ENCODE results near the gene CHPF2. TPM values are rescaled to one million over a fixed set of nuclear protein-coding genes. Genes with fewer than 3 reads are reported as not detected.

CHPF2 gene
- total and polyA plus RNA-seq, 2 of the 13 experiments (the other 11 are each of a cell fraction or from before 2014, with no cell fraction given): 15.4 to 21.5 TPM

- H3K4me2 ChIP-seq (ENCODE audit: low read depth, low read length): no peak overlapping the region
- H2AFZ ChIP-seq (ENCODE audit: low read length): no peak overlapping the region
- H3K9me3 ChIP-seq (ENCODE audit: low read length): no peaks in the 10 kb centered on the region
- H3K27me3 ChIP-seq (ENCODE audit: control insufficient read depth in 1 of 2, insufficient read depth in 2 of 2, low read length in 2 of 2): peaks cover 13 to 72% of the 10 kb centered on the region in 2 experiments; a peak in 4 of 5 replicates
- no peak overlapping the region for H3K27ac ChIP-seq (ENCODE audit: extremely low read length, insufficient read depth, low read length)
- intact Hi-C loops (cut with micrococcal nuclease; ENCODE audit: unreplicated experiment) (no loop called here), in situ Hi-C loops (cut with HindIII; ENCODE audit: extremely low pct_ligation_motif_present, low pct_unique_long_range_greater_than_20kb) (loop anchor here (10.0 kb wide), 1 partner anchor 111 kb away; no protein-coding TSS in a partner anchor)
- DNase-seq (ENCODE audit: low spot score): no peak
- no peaks in the 10 kb centered on the region for H3K36me3 ChIP-seq (replicated peaks in 1 of 2; ENCODE audit: control insufficient read depth in 1 of 2, insufficient read depth in 2 of 2, low read length in 2 of 2)
- ChIA-PET POLR2A (no interaction called here), CTCF (ENCODE audit: low intra/inter-chr PET ratio, low total read pairs) (no interaction called here)
- H3K4me3 ChIP-seq (replicated peaks in 1 of 3; ENCODE audit: insufficient read depth in 1 of 3, low read depth in 2 of 3, low read length in 3 of 3): no peak overlapping the region
- BruUV-seq (replicated peaks): no TSS peak
- no peaks in the 10 kb centered on the region for H3K4me1 ChIP-seq (ENCODE audit: insufficient read depth, low read length)
- H3K79me2 ChIP-seq (ENCODE audit: insufficient read depth, low read length): no peaks in the 10 kb centered on the region
- 36% methylated on average over 13 of the region's 14 CpGs for WGBS (ENCODE audit: low lambda C conversion rate)
- no peak for ATAC-seq
- no peak overlapping the region for H3K9ac ChIP-seq (ENCODE audit: insufficient read depth, low read depth, low read length)
- no peak for FAIRE-seq
- TF ChIP-seq FOXA1 (IDR thresholded peaks at IDR 0.05) (no peak), FOXA1 (CRISPR knock-in tag; IDR thresholded peaks at IDR 0.05) (no peak), ATF1 (CRISPR knock-in tag; IDR thresholded peaks at IDR 0.05) (no peak), ZNF775 (CRISPR knock-in tag; IDR thresholded peaks at IDR 0.05; ENCODE audit: borderline replicate concordance) (no peak)
- no peaks in the 10 kb centered on the region for H4K20me1 ChIP-seq (ENCODE audit: insufficient read depth, low read length)
These were observed 38.9 kb upstream of the CHPF2 start for GRCh38 chr7:151193203-151193978.

DNA sequence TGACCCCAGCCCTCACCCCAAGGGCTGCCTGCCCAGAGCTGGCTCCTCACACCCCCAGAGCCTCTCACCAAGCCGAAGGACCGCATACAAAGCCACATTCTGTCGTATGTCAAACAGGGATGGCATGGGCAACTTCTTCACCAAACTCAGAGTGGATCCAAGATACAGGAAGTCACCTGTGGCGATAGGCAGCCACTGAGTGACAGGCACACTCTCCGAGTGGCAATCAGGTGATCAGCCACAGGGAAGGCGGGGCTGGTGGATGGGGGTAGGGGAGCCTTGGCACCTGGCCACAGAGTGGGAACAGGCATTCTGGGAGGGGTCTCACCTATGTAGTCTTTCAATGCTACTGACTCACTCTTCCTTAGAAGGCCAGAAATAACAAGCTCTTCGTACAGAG is 38.1 kb upstream of the CHPF2 start:
- Histone ChIP-seq H2AFZ (ENCODE audit: low read length) (no peak overlapping the region), H3K36me3 (replicated peaks in 1 of 2; ENCODE audit: control insufficient read depth in 1 of 2, insufficient read depth in 2 of 2, low read length in 2 of 2) (no peaks in the 10 kb centered on the region), H3K27me3 (ENCODE audit: control insufficient read depth in 1 of 2, insufficient read depth in 2 of 2, low read length in 2 of 2) (peaks cover 13 to 80% of the 10 kb centered on the region in 2 experiments; a peak in 4 of 5 replicates), H3K4me2 (ENCODE audit: low read depth, low read length) (no peak overlapping the region), H3K4me1 (ENCODE audit: insufficient read depth, low read length) (no peaks in the 10 kb centered on the region), H3K9ac (ENCODE audit: insufficient read depth, low read depth, low read length) (no peak overlapping the region), H3K4me3 (replicated peaks in 1 of 3; ENCODE audit: insufficient read depth in 1 of 3, low read depth in 2 of 3, low read length in 3 of 3) (no peak overlapping the region), H3K79me2 (ENCODE audit: insufficient read depth, low read length) (no peaks in the 10 kb centered on the region), H3K27ac (ENCODE audit: extremely low read length, insufficient read depth, low read length) (no peak overlapping the region), H4K20me1 (ENCODE audit: insufficient read depth, low read length) (no peaks in the 10 kb centered on the region), H3K9me3 (ENCODE audit: low read length) (no peaks in the 10 kb centered on the region)
- POLR2A ChIA-PET: no interaction called here
- DNase-seq (ENCODE audit: low spot score) (no peak), FAIRE-seq (no peak), ATAC-seq (no peak)
- no TSS peak for BruUV-seq (replicated peaks)
- TF ChIP-seq MXI1 (IDR thresholded peaks at IDR 0.05; ENCODE audit: borderline replicate concordance, low read depth, low read length): no peak
- TF ChIP-seq ZNF652 (CRISPR knock-in tag; IDR thresholded peaks at IDR 0.05; ENCODE audit: borderline replicate concordance, low read depth): no peak
- TF ChIP-seq ZBTB7B (CRISPR knock-in tag; IDR thresholded peaks at IDR 0.05): no peak
- TF ChIP-seq GATAD1 (CRISPR knock-in tag; IDR thresholded peaks at IDR 0.05): no peak
- no peak for TF ChIP-seq ZMYM4 (CRISPR knock-in tag; IDR thresholded peaks at IDR 0.05)
- TF ChIP-seq ZBTB1 (CRISPR knock-in tag; IDR thresholded peaks at IDR 0.05; ENCODE audit: borderline replicate concordance): no peak
- TF ChIP-seq HNRNPLL (IDR thresholded peaks at IDR 0.05; ENCODE audit: low read depth, low read length, poor library complexity, severe bottlenecking): no peak
- intact Hi-C loops (cut with micrococcal nuclease; ENCODE audit: unreplicated experiment) (no loop called here), in situ Hi-C loops (cut with HindIII; ENCODE audit: extremely low pct_ligation_motif_present, low pct_unique_long_range_greater_than_20kb) (loop anchor here (10.0 kb wide), 1 partner anchor 111 kb away; no protein-coding TSS in a partner anchor)
- CTCF ChIA-PET (ENCODE audit: low intra/inter-chr PET ratio, low total read pairs): no interaction called here
- 0% methylated on average over 1 of the region's 7 CpGs for WGBS (ENCODE audit: low lambda C conversion rate)

Data from HepG2 (cell line).